ENCODE data around the gene WRNIP1. TPM values are rescaled to one million over a fixed set of nuclear protein-coding genes. Genes with fewer than 3 reads are reported as not detected.

WRNIP1 gene
- total RNA-seq, 2 donors from 2014 or later = 49.9 to 53.7 TPM

GRCh38 chr6:2830183-2830582 is 65.0 kb downstream of the WRNIP1 start:
- TF ChIP-seq CTCF (IDR thresholded peaks at IDR 0.05) = no peak
- Histone ChIP-seq H3K4me1 (no peaks in the 10 kb centered on the region), H3K9ac (ENCODE audit: low read depth in 2 of 2, low read length in 2 of 2) (no peak overlapping the region), H3K36me3 (no peaks in the 10 kb centered on the region), H3K9me3 (no peaks in the 10 kb centered on the region), H3K27me3 (no peaks in the 10 kb centered on the region), H3K4me3 (no peak overlapping the region), H3K27ac (no peak overlapping the region)
- DNase-seq = no peak
- intact Hi-C loops (cut with DNase I) = no loop called here

- Histone ChIP-seq H3K9me3 (no peaks in the 10 kb centered on the region), H3K27me3 (no peaks in the 10 kb centered on the region), H3K4me3 (no peak overlapping the region), H3K36me3 (no peaks in the 10 kb centered on the region), H3K27ac (no peak overlapping the region), H3K4me1 (no peaks in the 10 kb centered on the region), H3K9ac (ENCODE audit: low read depth in 2 of 2, low read length in 2 of 2) (no peak overlapping the region)
- peak; percentile 18 for DNase-seq
- TF ChIP-seq CTCF (IDR thresholded peaks at IDR 0.05) = no peak
- intact Hi-C loops (cut with DNase I) = no loop called here
Measured at GRCh38 chr6:2831392-2831791, 66.2 kb downstream of the WRNIP1 start.

GRCh38 chr6:2834262-2834661 is 69.1 kb downstream of the WRNIP1 start:
- no peak for TF ChIP-seq CTCF (IDR thresholded peaks at IDR 0.05)
- no peak overlapping the region for H3K27ac ChIP-seq
- no peak overlapping the region for H3K4me3 ChIP-seq
- no peaks in the 10 kb centered on the region for H3K36me3 ChIP-seq
- intact Hi-C loops (cut with DNase I) = no loop called here
- DNase-seq = no peak
- H3K9me3 ChIP-seq = no peaks in the 10 kb centered on the region
- H3K27me3 ChIP-seq = no peaks in the 10 kb centered on the region
- H3K4me1 ChIP-seq = no peaks in the 10 kb centered on the region
- no peak overlapping the region for H3K9ac ChIP-seq (ENCODE audit: low read depth in 2 of 2, low read length in 2 of 2)

Other genes with a start within 250 kb of the WRNIP1 start
- under 1 TPM; 0.20 to 0.35 TPM for gene MYLK4, start 14.5 kb upstream of the WRNIP1 start, total RNA-seq
- gene SERPINB1, start 76.5 kb downstream of the WRNIP1 start, total RNA-seq = 100 to 1,000 TPM; 135 to 173 TPM
- 1 to 10 TPM; 5.5 to 6.5 TPM for gene SERPINB9, start 137.9 kb downstream of the WRNIP1 start, total RNA-seq
- 100 to 1,000 TPM; 139 to 285 TPM for gene SERPINB6, start 206.2 kb downstream of the WRNIP1 start, total RNA-seq
- gene NQO2, start 234.5 kb downstream of the WRNIP1 start, total RNA-seq = 10 to 100 TPM; 14.1 to 19.0 TPM